GM12892 (cell line): ENCODE measurements around the gene AP2M1.

ENCODE experiments used
- POLR2A ChIP-seq: IDR thresholded peaks from 2 replicates; pipeline ENCODE4 v1.6.1; 2011; ENCODE audit warnings: low read depth, low read length, control low read depth
- POLR2AphosphoS5 ChIP-seq: IDR thresholded peaks from 2 replicates; pipeline ENCODE4 v1.6.1; 2011; ENCODE audit warnings: low read depth, low read length, control low read depth

DNA sequence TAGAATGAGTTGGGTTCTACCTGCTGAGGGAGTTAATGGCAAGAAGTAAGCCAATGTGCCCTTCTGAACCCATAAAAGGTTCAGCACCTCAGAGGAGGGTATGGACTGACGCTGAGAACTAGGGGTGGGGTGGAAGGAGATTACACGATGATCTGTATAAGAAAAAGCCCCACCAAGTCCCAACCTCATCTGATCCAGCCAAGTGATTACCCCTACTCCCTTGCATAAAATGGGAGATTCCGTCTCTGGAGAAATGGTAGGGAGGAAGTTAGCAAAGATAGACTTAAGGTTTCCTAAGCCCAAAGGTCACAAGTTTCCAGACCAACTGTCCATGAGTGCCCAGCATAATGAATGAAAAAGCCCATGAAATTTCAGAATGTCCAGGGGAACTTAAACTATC is 26.6 kb upstream of the AP2M1 start:
- TF ChIP-seq POLR2AphosphoS5: no peak
- no peak for TF ChIP-seq POLR2A
